Bone marrow (tissue), 2 donors: ENCODE data around the gene PLCL1.

ENCODE experiments used
- DNase-seq, 2 donors: peaks; one replicate each; lab custom pipeline; 2025; lab: John Stamatoyannopoulos, UW

Gene PLCL1

GRCh38 chr2:198117406-198118041, 313.1 kb downstream of the PLCL1 start:
- no peak for DNase-seq

GRCh38 chr2:198127627-198128026, 323.2 kb downstream of the PLCL1 start:
- DNase-seq: no peak

GRCh38 chr2:198129609-198130008, 325.2 kb downstream of the PLCL1 start:
- no peak for DNase-seq

- DNase-seq: no peak
Observed at GRCh38 chr2:198134293-198134955, 330.0 kb downstream of the PLCL1 start.

- no peak for DNase-seq
Observed at GRCh38 chr2:198135481-198135934, 331.1 kb downstream of the PLCL1 start.

- DNase-seq: no peak
Observed at GRCh38 chr2:198136142-198136541, 331.7 kb downstream of the PLCL1 start.

- DNase-seq: no peak
Observed at GRCh38 chr2:198137733-198138132, 333.3 kb downstream of the PLCL1 start.

GRCh38 chr2:198141726-198142125, 337.3 kb downstream of the PLCL1 start:
- no peak for DNase-seq

- DNase-seq: no peak
Observed at GRCh38 chr2:198143156-198143555, 338.8 kb downstream of the PLCL1 start.

GRCh38 chr2:198143793-198144192, 339.4 kb downstream of the PLCL1 start:
- no peak for DNase-seq

- DNase-seq: no peak
Observed at GRCh38 chr2:198144660-198145059, 340.3 kb downstream of the PLCL1 start.

GRCh38 chr2:198146346-198146940, 342.1 kb downstream of the PLCL1 start:
- no peak for DNase-seq

- no peak for DNase-seq
Observed at GRCh38 chr2:198157314-198157713, 352.9 kb downstream of the PLCL1 start.

- DNase-seq: no peak
Observed at GRCh38 chr2:198161151-198161550, 356.8 kb downstream of the PLCL1 start.

GRCh38 chr2:198162276-198162675, 357.9 kb downstream of the PLCL1 start:
- DNase-seq: no peak

- no peak for DNase-seq
Observed at GRCh38 chr2:198164843-198165242, 360.4 kb downstream of the PLCL1 start.

- no peak for DNase-seq
Observed at GRCh38 chr2:198165289-198165688, 360.9 kb downstream of the PLCL1 start.

GRCh38 chr2:198167346-198167745, 363.0 kb downstream of the PLCL1 start:
- no peak for DNase-seq

- DNase-seq: no peak
Observed at GRCh38 chr2:198168651-198169050, 364.3 kb downstream of the PLCL1 start.

GRCh38 chr2:198173242-198173641, 368.8 kb downstream of the PLCL1 start:
- DNase-seq: no peak

GRCh38 chr2:198173864-198174263, 369.5 kb downstream of the PLCL1 start:
- DNase-seq: no peak

- DNase-seq: no peak
Observed at GRCh38 chr2:198175271-198175670, 370.9 kb downstream of the PLCL1 start.

- no peak for DNase-seq
Observed at GRCh38 chr2:198177040-198177439, 372.6 kb downstream of the PLCL1 start.
